Stimulated activated naive CD8-positive, alpha-beta T cell treated with anti-CD3 and anti-CD28 coated beads, Interleukin-15, Interleukin-2, amounts not matched to agents 100 U/mL and 50 U/mL, for 24 hours (primary cell): ENCODE measurements around the gene GPR55.
"Not testable (repeated sequence)": the region's sequence is repeated elsewhere in the genome, so short reads cannot be mapped to it uniquely, and the experiment has no call there.

Experiments used
- ATAC-seq: fragments of 150-1000 bp; cut with Tn5 transposase; one replicate; pipeline ENCODE4 v1.10.0; 2021
- DNase-seq: peaks from one replicate; pipeline ENCODE4 v3.0.0; 2021

The GPR55 gene

GRCh38 chr2:230950874-230951339 is 25.9 kb upstream of the GPR55 start:
- ATAC-seq (no peak), DNase-seq (no peak)

GRCh38 chr2:230949966-230950873 is 25.2 kb upstream of the GPR55 start:
- DNase-seq, result no peak
- peak; percentile 39 for ATAC-seq

DNA sequence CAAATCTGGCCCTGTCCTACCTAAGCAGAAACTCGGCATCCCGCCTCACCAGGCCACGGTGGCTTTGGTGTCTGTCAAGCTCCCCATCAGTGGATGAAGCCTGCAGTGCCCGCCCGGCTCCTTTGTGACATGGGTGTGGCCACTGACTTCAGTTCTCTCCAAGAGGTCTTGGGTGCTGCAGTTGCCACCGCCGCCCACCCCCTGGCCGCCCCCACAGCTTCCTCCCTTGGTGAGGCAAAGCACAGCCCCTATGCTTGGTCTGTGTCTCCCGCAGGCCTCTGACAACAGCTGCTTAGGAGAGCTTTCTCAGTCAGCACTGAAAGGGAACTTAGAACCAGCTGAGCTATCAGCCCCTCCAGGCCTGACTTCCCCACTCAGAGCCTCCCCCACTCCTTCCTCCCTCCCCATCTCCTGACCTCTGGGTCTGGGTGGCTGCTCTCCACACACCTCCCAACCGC is 22.9 kb upstream of the GPR55 start:
- ATAC-seq (no peak), DNase-seq (no peak)

DNA sequence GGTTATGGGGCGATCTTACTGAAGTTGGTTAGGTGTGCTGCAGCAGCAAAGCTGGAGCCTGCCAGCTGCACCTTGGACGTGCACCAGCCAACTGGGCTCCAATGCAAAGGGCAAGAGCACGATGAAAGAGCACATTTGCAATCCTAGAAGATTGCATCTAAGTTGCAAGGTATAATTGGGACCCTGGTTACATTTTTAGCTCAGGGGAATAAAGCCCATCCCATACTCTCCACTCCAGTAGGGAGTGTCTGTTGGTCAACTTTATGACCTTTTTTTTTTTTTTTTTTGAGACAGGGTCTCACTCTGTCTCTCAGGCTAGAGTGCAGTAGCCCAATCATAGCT is 22.2 kb upstream of the GPR55 start:
- ATAC-seq (no peak), DNase-seq (no peak)

DNA sequence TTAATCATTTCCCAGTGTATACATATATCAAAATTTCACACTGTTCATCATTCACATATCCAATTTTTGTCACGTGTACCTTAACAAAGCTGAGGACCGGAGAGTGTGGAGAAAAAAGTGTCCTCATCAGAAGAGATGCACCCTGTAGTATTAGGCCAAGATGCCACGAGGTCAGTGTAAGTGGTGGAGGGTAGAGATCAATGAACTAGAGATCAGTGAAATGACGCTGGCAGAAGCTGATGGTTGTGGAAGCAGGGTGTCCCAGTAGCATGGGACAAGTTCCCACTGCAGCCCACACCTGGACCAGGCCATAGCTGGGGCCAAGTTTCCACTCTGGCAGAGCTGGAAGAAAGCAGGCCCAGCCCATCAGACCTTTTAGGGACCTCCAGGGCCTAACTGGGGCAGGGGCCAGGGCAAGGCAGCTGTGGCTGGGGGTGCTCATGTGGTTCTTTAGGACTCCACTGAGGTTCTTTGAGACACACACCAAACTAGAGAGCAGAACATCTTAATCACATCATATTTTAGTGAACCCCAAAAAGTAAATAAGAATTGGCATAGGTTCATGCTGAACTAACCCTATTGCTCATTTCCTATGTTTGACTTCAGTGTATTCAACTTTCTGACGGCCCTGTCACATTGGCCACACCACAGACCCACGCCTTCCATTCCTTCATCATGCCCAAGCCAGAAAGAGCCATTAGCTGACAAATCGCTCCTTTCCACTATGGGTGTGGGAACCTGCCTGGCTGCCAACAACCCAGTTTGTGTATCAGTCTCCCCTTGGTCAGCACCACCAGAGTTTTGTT is 21.6 kb upstream of the GPR55 start:
- DNase-seq (no peak), ATAC-seq (no peak)

DNA sequence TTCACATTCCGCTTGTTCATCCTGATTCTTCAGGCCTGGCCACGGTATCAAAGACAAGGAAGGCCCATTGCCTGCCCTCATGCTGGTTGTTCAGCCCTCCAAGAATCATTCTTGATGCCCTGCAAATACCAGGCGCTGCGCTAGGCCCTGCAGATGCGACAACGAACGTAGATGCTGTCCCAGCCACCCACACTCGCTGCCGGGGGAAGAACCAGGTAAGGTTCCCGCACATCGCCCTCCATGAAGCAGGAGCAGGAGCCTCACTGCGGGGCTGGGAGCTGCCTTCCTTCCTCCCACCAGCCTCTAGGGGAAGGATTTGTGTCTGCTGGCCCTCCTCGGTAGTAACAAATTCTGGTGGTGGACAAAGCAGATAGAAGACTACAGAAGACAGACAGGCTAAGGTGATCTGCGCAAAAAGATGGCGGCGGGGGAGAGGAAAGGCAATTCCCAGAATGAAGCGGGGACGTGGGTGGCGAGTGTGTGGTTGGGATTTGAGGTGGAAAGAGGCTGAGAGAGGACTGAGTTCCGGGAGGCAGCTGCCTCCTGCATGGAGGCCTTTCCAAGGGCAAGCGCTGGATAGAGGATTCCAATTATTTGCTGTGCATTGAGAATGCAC is 19.8 kb upstream of the GPR55 start:
- no peak for DNase-seq
- ATAC-seq, result no peak

DNA sequence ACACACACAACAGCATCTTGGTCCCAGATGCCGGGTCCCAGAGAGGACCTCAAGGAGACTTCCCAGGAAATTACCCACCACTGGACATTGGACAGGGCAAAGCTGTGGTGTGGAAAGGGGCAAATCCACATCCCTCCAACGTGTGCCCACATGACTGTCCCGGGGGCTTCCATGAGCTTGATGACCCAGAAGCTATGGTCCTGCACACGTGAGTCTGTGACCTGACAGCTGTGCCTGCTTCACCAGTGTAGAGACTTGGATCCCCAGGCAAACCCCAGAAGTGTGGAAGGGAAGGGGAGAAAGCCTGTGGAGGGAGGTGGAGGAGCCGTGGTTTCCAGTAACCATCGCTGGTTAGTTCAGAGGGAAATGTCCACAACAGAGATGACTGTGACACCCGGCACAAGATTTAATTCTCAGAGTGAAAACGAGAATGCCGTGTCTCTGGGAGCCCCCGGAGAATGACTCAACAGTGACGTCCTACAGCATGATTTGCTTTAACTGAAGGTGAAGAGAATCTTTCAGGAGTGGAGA is 19.1 kb upstream of the GPR55 start:
- ATAC-seq (peak; percentile 79), DNase-seq (peak; percentile 55)

DNA sequence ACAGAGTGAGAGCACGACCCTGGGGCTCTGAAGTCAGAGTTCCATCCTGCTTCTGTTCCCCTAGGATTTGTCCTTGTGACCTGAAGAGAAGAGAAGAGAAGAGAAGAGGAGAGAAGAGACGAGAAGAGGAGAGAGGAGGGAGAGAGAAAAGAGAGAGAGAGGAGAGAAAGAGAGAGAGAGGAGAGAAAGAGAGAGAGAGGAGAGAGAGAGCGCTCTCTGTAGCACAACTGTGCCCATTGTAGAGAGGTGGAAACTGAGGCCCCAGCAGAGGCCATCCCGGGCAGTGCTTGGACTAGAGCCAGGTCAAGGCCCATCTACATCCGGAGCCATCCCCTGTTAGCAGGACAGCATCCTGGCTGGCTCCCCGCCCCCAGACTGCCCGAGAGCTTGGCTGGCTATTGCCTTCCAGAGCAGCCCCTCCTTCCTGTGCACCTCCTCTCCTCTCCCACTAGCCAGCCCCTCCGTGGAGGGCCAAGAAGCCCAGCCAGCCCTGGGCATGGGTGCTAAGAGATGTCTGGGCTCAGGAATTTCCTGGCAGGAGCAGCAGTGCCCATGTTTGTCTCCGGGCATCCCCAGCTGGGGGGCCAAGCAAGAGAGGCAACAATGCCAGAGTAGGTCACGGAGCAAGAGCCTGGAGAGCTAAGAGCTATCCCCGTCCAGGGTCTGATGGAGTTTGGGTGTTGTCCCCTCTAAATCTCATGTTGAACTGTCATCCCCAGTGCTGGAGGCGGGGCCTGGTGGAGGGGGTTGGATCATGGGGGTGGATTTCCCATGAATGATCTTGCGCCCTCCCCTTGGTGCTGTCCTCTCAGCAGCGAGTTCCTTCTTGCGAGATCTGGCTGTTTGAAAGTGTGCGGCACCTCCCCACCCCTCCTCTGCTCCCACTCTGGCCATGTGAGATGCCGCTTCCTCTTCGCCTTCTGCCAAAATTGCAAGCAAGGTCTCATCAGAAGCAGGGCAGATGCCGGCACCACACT is 18.2 kb upstream of the GPR55 start:
- ATAC-seq, result peak; percentile 60
- peak; percentile 66 for DNase-seq

DNA sequence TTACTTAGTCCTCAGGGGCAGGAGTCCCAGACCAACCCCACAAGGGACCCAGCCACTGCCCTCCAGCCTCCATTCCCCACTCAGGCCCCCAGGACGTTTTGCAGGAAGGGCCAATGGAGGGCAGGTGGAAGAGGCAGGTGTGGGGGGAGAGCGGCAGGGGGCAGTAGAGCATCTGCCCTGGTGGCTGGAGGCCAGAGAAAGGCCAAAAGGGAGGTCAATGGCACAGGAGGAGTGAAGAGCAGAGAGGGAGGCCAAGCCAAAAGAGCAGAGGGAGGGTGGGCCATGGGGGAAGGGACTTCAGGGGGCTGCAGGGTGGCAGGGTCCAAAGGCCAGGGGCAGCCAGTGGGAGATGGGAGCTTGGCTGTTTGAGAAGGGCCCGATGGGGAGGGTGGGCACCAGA is 17.3 kb upstream of the GPR55 start:
- DNase-seq (peak; percentile 2), ATAC-seq (no peak)

- ATAC-seq (no peak), DNase-seq (no peak)
Measured at GRCh38 chr2:230941202-230942180, 16.4 kb upstream of the GPR55 start.

- ATAC-seq, result no peak
- DNase-seq, result no peak
Measured at GRCh38 chr2:230940471-230940815, 15.4 kb upstream of the GPR55 start.

DNA sequence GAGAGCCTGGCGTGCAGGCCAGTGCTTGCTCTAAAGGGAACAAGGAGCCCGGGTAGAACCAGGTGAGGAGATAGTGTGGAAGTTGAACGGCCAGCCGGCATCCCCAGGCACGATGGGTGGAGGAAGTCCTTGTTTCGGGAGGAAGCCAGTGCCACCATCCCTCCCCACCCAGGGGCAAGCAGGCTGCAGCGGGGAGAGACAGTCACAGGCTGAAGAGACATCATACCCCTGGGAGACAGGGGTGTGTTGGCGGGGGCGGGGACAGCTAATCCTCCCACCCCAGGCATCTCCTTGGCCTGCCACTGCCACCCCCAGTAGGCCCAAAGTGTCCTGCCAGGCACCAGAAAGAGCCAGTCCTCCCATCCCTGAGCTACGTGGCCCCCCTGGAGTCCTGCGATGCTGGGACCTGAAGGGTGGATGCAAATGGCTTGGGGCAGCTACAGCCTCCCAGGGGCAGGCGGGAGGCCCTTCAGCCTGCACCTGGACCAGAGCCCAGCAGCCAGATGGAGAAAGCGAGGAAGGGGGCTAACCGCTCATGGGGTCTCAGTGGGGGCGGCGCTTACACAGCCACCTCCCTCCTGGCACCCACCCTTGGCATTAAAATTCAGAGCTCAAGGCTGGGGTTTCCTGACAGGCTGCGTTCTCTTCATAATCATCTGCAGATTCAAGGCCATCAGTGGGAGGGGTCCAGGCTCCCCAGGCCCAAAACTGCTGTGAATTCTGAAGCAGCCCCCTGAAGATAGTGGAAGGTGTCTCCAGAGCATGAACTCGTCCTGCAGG is 14.8 kb upstream of the GPR55 start:
- ATAC-seq (no peak), DNase-seq (peak; percentile 3)

- ATAC-seq (no peak), DNase-seq (no peak)
Measured at GRCh38 chr2:230939066-230939591, 14.1 kb upstream of the GPR55 start.

DNA sequence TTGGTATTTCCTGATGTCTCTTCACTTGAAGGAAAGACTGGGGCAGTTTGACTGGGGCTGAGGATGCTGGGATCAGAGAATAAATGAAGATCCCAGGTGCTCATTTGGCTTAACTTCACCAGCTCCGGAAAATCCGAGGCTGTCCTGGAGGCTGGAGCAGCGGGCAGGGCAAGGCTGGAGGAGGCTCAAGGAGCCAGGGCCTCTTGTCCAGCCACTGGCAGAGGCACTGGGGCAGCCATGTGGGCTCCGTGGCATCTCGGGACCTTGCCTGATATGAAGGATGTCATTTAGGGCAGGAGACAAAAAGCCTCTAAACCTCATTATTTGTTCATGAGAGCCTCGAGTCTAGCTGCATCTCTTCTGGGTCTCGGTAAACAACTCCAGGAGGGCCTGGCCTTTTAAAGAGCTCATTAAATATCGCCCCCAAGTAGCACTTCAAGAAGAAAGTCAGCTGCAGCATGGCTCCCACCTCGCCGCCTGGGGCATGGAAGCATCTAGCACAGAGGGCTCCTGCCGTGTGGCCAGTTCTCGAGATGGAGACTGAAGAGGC is 13.5 kb upstream of the GPR55 start:
- no peak for ATAC-seq
- DNase-seq, result no peak

- no peak for DNase-seq
- no peak for ATAC-seq
Measured at GRCh38 chr2:230938098-230938497, 13.1 kb upstream of the GPR55 start.

- DNase-seq (no peak), ATAC-seq (no peak)
Measured at GRCh38 chr2:230937362-230937761, 12.3 kb upstream of the GPR55 start.

GRCh38 chr2:230936243-230936642 is 11.2 kb upstream of the GPR55 start:
- peak; percentile 2 for DNase-seq
- not testable (repeated sequence) for ATAC-seq

- ATAC-seq (no peak), DNase-seq (peak; percentile 2)
Measured at GRCh38 chr2:230935130-230935430, 10.0 kb upstream of the GPR55 start.
